Esophagus muscularis mucosa (tissue), 4 donors: ENCODE data around the gene EPB41. TPM values are rescaled to one million over a fixed set of nuclear protein-coding genes. Genes with fewer than 3 reads are reported as not detected.

ENCODE experiments used
- DNase-seq: peaks from one replicate; pipeline ENCODE4 v3.0.0-alpha.2; 2017; ENCODE audit errors: extremely low spot score
- H3K27ac ChIP-seq, 4 donors: fragments of 200-600 bp; sonication (generic); replicated peaks in 1 of 4; 1 replicate in 3 of 4; 2 replicates in 1 of 4; pipeline ENCODE4 v1.5.1; 2016 to 2019; ENCODE audit warnings: mild to moderate bottlenecking in 1 of 4
- H3K27me3 ChIP-seq, 4 donors: fragments of 200-600 bp; sonication (generic); one replicate each; pipeline versions ENCODE4 v1.5.1 to v1.6.0; 2016 to 2019
- H3K36me3 ChIP-seq, 4 donors: fragments of 200-600 bp; sonication (generic); one replicate each; pipeline ENCODE4 v1.5.1; 2016 to 2019
- H3K4me1 ChIP-seq, 4 donors: fragments of 200-600 bp; sonication (generic); one replicate each; pipeline ENCODE4 v1.5.1; 2016 to 2019
- H3K4me3 ChIP-seq, 4 donors: fragments of 200-600 bp; sonication (generic); 1 replicate in 2 of 4; 2 replicates in 2 of 4; pipeline ENCODE4 v1.5.1; 2016 to 2019; ENCODE audit warnings: mild to moderate bottlenecking in 4 of 4, moderate library complexity in 1 of 4
- H3K9me3 ChIP-seq, 4 donors: fragments of 200-600 bp; sonication (generic); 1 replicate in 3 of 4; 2 replicates in 1 of 4; pipeline ENCODE4 v1.5.1; 2016 to 2019
- CTCF ChIP-seq, 3 experiments: fragments of 200-600 bp in 2 of 3; fragments of 450-650 bp in 1 of 3; sonication (generic) in 2 of 3; IDR thresholded peaks; one replicate each; pipeline ENCODE4 v1.5.1; 2017 to 2019; ENCODE audit warnings: antibody characterized with exemption in 3 of 3, mild to moderate bottlenecking in 2 of 3, moderate library complexity in 1 of 3
- EP300 ChIP-seq: sonication (generic); formaldehyde crosslinking; IDR thresholded peaks from one replicate; pipeline ENCODE4 v1.6.1; 2017; ENCODE audit warnings: antibody characterized with exemption
- POLR2A ChIP-seq: fragments of 450-650 bp; IDR thresholded peaks from one replicate; pipeline ENCODE4 v1.6.1; 2017; ENCODE audit warnings: antibody characterized with exemption, moderate library complexity, mild to moderate bottlenecking, low read depth
- POLR2AphosphoS5 ChIP-seq, 2 donors: sonication (generic); formaldehyde crosslinking; IDR thresholded peaks; one replicate each; pipeline ENCODE4 v1.6.1; 2017; ENCODE audit warnings: antibody characterized with exemption in 2 of 2
- WGBS: methylation state at CpG from one replicate; pipeline ENCODE4 v1.1.5; 2018; 5-methylcytosine and 5-hydroxymethylcytosine counted together
- intact Hi-C: fragments of 100-400 bp; cut with DNase I; formaldehyde crosslinking; loops from one replicate; pipeline ENCODE4 v1.15.1; 2023
- total RNA-seq, 4 donors: library from RNA; depleted of rRNA; stranded (reverse); fragments of >200 nt; gene quantifications; one replicate each; pipeline versions ENCODE4 v1.1.0 to v1.2.1, GENCODE V29; 2016

The EPB41 gene
- total RNA-seq, 4 donors from 2014 or later, result 18.2 to 24.6 (median 18.5) TPM

- Histone ChIP-seq H3K27ac (no peak overlapping the region), H3K27me3 (no peaks in the 10 kb centered on the region), H3K4me1 (peaks cover 0 to 2% (median 0%) of the 10 kb centered on the region in 4 donors), H3K36me3 (no peaks in the 10 kb centered on the region), H3K9me3 (no peaks in the 10 kb centered on the region), H3K4me3 (no peak overlapping the region)
- TF ChIP-seq POLR2AphosphoS5 (IDR thresholded peaks at IDR 0.05), result no peak
- no peak for TF ChIP-seq POLR2A
- no peak for TF ChIP-seq CTCF (IDR thresholded peaks at IDR 0.05)
- no peak for TF ChIP-seq EP300
- 89% methylated on average over 3 of the region's 3 CpGs for WGBS
- DNase-seq, result no peak
- intact Hi-C loops, result no loop called here
These were observed 7.0 kb downstream of the EPB41 start for GRCh38 chr1:28921286-28921869.

- no peaks in the 10 kb centered on the region for H3K36me3 ChIP-seq
- peaks cover 16 to 25% (median 22%) of the 10 kb centered on the region in 4 donors for H3K4me1 ChIP-seq
- H3K4me3 ChIP-seq, result no peak overlapping the region
- no peak overlapping the region for H3K27ac ChIP-seq
- no peak for DNase-seq
- intact Hi-C loops, result no loop called here
- no peaks in the 10 kb centered on the region for H3K9me3 ChIP-seq
- no peaks in the 10 kb centered on the region for H3K27me3 ChIP-seq
- WGBS, result 94% methylated on average over 4 of the region's 4 CpGs
- no peak for TF ChIP-seq POLR2AphosphoS5 (IDR thresholded peaks at IDR 0.05)
- no peak for TF ChIP-seq EP300
- TF ChIP-seq POLR2A, result no peak
- TF ChIP-seq CTCF (IDR thresholded peaks at IDR 0.05), result no peak
These were observed 11.1 kb downstream of the EPB41 start for GRCh38 chr1:28925350-28925891.

GRCh38 chr1:28926629-28927265 lies 12.4 kb downstream of the EPB41 start:
- peaks cover 16 to 25% (median 22%) of the 10 kb centered on the region in 4 donors for H3K4me1 ChIP-seq
- H3K9me3 ChIP-seq, result no peaks in the 10 kb centered on the region
- H3K27ac ChIP-seq, result no peak overlapping the region
- intact Hi-C loops, result no loop called here
- 49% methylated on average over 2 of the region's 2 CpGs for WGBS
- no peak for TF ChIP-seq CTCF (IDR thresholded peaks at IDR 0.05)
- TF ChIP-seq POLR2A, result no peak
- no peak for TF ChIP-seq POLR2AphosphoS5 (IDR thresholded peaks at IDR 0.05)
- TF ChIP-seq EP300, result no peak
- no peaks in the 10 kb centered on the region for H3K27me3 ChIP-seq
- DNase-seq, result no peak
- H3K4me3 ChIP-seq, result no peak overlapping the region
- no peaks in the 10 kb centered on the region for H3K36me3 ChIP-seq

- H3K4me3 ChIP-seq, result no peak overlapping the region
- intact Hi-C loops, result no loop called here
- 56% methylated on average over 3 of the region's 3 CpGs for WGBS
- H3K27me3 ChIP-seq, result no peaks in the 10 kb centered on the region
- TF ChIP-seq EP300, result no peak
- no peak for TF ChIP-seq POLR2A
- TF ChIP-seq CTCF (IDR thresholded peaks at IDR 0.05), result no peak
- TF ChIP-seq POLR2AphosphoS5 (IDR thresholded peaks at IDR 0.05), result no peak
- peaks cover 16 to 25% (median 22%) of the 10 kb centered on the region in 4 donors for H3K4me1 ChIP-seq
- DNase-seq, result no peak
- peak overlapping the region in 1 of 4 donors; percentile 69 for H3K27ac ChIP-seq
- H3K9me3 ChIP-seq, result no peaks in the 10 kb centered on the region
- no peaks in the 10 kb centered on the region for H3K36me3 ChIP-seq
These were observed 12.9 kb downstream of the EPB41 start for GRCh38 chr1:28927266-28927647.
